Ecto neural progenitor cell (in vitro differentiated cells): ENCODE results near the gene CSTF3.
"Not testable (repeated sequence)": the region's sequence is repeated elsewhere in the genome, so short reads cannot be mapped to it uniquely, and the experiment has no call there.

Experiments used
- DNase-seq: peaks from one replicate; pipeline ENCODE4 v3.0.0-alpha.2; 2018; ENCODE audit warnings: low spot score

The CSTF3 gene

GRCh38 chr11:33160587-33160986, 693 bp downstream of the CSTF3 start:
- no peak for DNase-seq

- DNase-seq: no peak
Measured at GRCh38 chr11:33160136-33160535, 1.1 kb downstream of the CSTF3 start.

- not testable (repeated sequence) for DNase-seq
Measured at GRCh38 chr11:33159378-33159867, 1.9 kb downstream of the CSTF3 start.

GRCh38 chr11:33158596-33159275, 2.5 kb downstream of the CSTF3 start:
- DNase-seq: no peak

- DNase-seq: no peak
Measured at GRCh38 chr11:33157103-33158027, 3.9 kb downstream of the CSTF3 start.

- no peak for DNase-seq
Measured at GRCh38 chr11:33151399-33151798, 9.9 kb downstream of the CSTF3 start.

GRCh38 chr11:33147559-33147958, 13.7 kb downstream of the CSTF3 start:
- DNase-seq: no peak

- no peak for DNase-seq
Measured at GRCh38 chr11:33135768-33136443, 25.4 kb downstream of the CSTF3 start.

- DNase-seq: no peak
Measured at GRCh38 chr11:33135216-33135615, 26.1 kb downstream of the CSTF3 start.

GRCh38 chr11:33134276-33134675, 27.0 kb downstream of the CSTF3 start:
- DNase-seq: no peak

- DNase-seq: no peak
Measured at GRCh38 chr11:33133761-33134160, 27.5 kb downstream of the CSTF3 start.

- no peak for DNase-seq
Measured at GRCh38 chr11:33132510-33132909, 28.8 kb downstream of the CSTF3 start.

GRCh38 chr11:33128739-33129138, 32.5 kb downstream of the CSTF3 start:
- DNase-seq: no peak

- no peak for DNase-seq
Measured at GRCh38 chr11:33125611-33126010, 35.7 kb downstream of the CSTF3 start.

- DNase-seq: no peak
Measured at GRCh38 chr11:33125025-33125424, 36.3 kb downstream of the CSTF3 start.

- DNase-seq: not testable (repeated sequence)
Measured at GRCh38 chr11:33122696-33123095, 38.6 kb downstream of the CSTF3 start.

GRCh38 chr11:33116535-33116934, 44.7 kb downstream of the CSTF3 start:
- no peak for DNase-seq

- no peak for DNase-seq
Measured at GRCh38 chr11:33110083-33110482, 51.2 kb downstream of the CSTF3 start.

- no peak for DNase-seq
Measured at GRCh38 chr11:33109294-33109895, 51.9 kb downstream of the CSTF3 start.

- no peak for DNase-seq
Measured at GRCh38 chr11:33103836-33104235, 57.4 kb downstream of the CSTF3 start.

- no peak for DNase-seq
Measured at GRCh38 chr11:33094157-33094556, 67.1 kb downstream of the CSTF3 start.

GRCh38 chr11:33089776-33090175, 71.5 kb downstream of the CSTF3 start:
- DNase-seq: no peak
